ENCODE results near the gene ARL11.
"Not testable (repeated sequence)": the region's sequence is repeated elsewhere in the genome, so short reads cannot be mapped to it uniquely, and the experiment has no call there.

DNA sequence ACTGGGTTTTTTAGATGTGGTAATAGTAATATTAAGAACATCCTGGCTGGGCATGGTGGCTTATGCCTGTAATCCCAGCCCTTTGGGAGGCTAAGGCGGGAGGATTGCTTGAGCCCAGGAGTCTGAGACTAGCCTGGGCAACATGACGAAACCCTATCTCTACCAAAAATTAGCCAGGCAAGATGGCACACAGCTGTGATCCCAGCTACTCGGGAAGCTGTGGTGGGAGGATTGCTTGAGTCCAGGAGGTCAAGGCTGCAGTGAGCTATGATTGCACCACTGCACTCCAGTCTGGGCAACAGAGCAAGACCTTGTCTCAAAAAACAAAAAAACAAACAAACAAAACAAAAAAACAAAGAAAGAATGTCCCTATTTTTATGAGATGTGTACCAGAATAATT is 37.6 kb upstream of the ARL11 start:
- not testable (repeated sequence) for TF ChIP-seq CTCF (IDR thresholded peaks at IDR 0.05; ENCODE audit: low read depth, low read length); EZH2phosphoT487 (IDR thresholded peaks at IDR 0.05; ENCODE audit: low read depth)

All from OCI-LY3 (cell line).